ENCODE measurements around the gene PCDH9.

PCDH9 gene

GRCh38 chr13:67069117-67069767, 160.9 kb downstream of the PCDH9 start:
- H3K9ac ChIP-seq (ENCODE audit: low read length), result no peak overlapping the region
- 0 out of 2 replicates have a peak, but pooled peaks cover 7% of the 10 kb centered on the region for H3F3A ChIP-seq (ENCODE audit: insufficient read depth, low read length)
- TF ChIP-seq EZH2 (IDR thresholded peaks at IDR 0.05; ENCODE audit: borderline replicate concordance, low read length), result no peak
- TF ChIP-seq CTCF (IDR thresholded peaks at IDR 0.05; ENCODE audit: low read length), result no peak
- H3K4me2 ChIP-seq (ENCODE audit: low read length), result no peak overlapping the region
- H4K20me1 ChIP-seq (ENCODE audit: insufficient read depth, low read length), result no peaks in the 10 kb centered on the region
- no peak overlapping the region for H3K4me3 ChIP-seq (ENCODE audit: low read depth, low read length, poor library complexity, severe bottlenecking)
- no peaks in the 10 kb centered on the region for H3K9me2 ChIP-seq (ENCODE audit: low read depth, low read length)
- H3K27ac ChIP-seq (ENCODE audit: low read depth, low read length, poor library complexity, severe bottlenecking), result no peak overlapping the region
- H3K36me3 ChIP-seq (ENCODE audit: insufficient read depth, low read length), result no peaks in the 10 kb centered on the region
- H2AFZ ChIP-seq (ENCODE audit: low read length), result peak overlapping the region; percentile 89
- peaks cover 44% of the 10 kb centered on the region for H3K4me1 ChIP-seq (ENCODE audit: insufficient read depth, low read length, severe bottlenecking)
- no peaks in the 10 kb centered on the region for H3K79me2 ChIP-seq (ENCODE audit: insufficient read depth, low read length)
- H3K9me3 ChIP-seq (ENCODE audit: low read length), result peaks cover 5% of the 10 kb centered on the region
- H3K27me3 ChIP-seq (ENCODE audit: insufficient read depth, low read length), result no peaks in the 10 kb centered on the region

GRCh38 chr13:67064920-67065319, 165.2 kb downstream of the PCDH9 start:
- no peaks in the 10 kb centered on the region for H3K27me3 ChIP-seq (ENCODE audit: insufficient read depth, low read length)
- no peaks in the 10 kb centered on the region for H3K79me2 ChIP-seq (ENCODE audit: insufficient read depth, low read length)
- no peak overlapping the region for H3K4me2 ChIP-seq (ENCODE audit: low read length)
- H3K4me1 ChIP-seq (ENCODE audit: insufficient read depth, low read length, severe bottlenecking), result peaks cover 45% of the 10 kb centered on the region
- H3K36me3 ChIP-seq (ENCODE audit: insufficient read depth, low read length), result no peaks in the 10 kb centered on the region
- no peak overlapping the region for H3K9ac ChIP-seq (ENCODE audit: low read length)
- no peaks in the 10 kb centered on the region for H3F3A ChIP-seq (ENCODE audit: insufficient read depth, low read length)
- H3K27ac ChIP-seq (ENCODE audit: low read depth, low read length, poor library complexity, severe bottlenecking), result no peak overlapping the region
- peak overlapping the region; percentile 39; the same call in 1 of the 2 replicates for H2AFZ ChIP-seq (ENCODE audit: low read length)
- no peaks in the 10 kb centered on the region for H4K20me1 ChIP-seq (ENCODE audit: insufficient read depth, low read length)
- H3K9me2 ChIP-seq (ENCODE audit: low read depth, low read length), result no peaks in the 10 kb centered on the region
- TF ChIP-seq EZH2 (IDR thresholded peaks at IDR 0.05; ENCODE audit: borderline replicate concordance, low read length) (no peak), CTCF (IDR thresholded peaks at IDR 0.05; ENCODE audit: low read length) (no peak)
- H3K4me3 ChIP-seq (ENCODE audit: low read depth, low read length, poor library complexity, severe bottlenecking), result no peak overlapping the region
- peaks cover 10% of the 10 kb centered on the region for H3K9me3 ChIP-seq (ENCODE audit: low read length)

- no peaks in the 10 kb centered on the region for H3F3A ChIP-seq (ENCODE audit: insufficient read depth, low read length)
- no peak overlapping the region for H3K9ac ChIP-seq (ENCODE audit: low read length)
- no peak overlapping the region for H3K27ac ChIP-seq (ENCODE audit: low read depth, low read length, poor library complexity, severe bottlenecking)
- peaks cover 10% of the 10 kb centered on the region for H3K9me3 ChIP-seq (ENCODE audit: low read length)
- H3K4me3 ChIP-seq (ENCODE audit: low read depth, low read length, poor library complexity, severe bottlenecking), result no peak overlapping the region
- no peaks in the 10 kb centered on the region for H3K9me2 ChIP-seq (ENCODE audit: low read depth, low read length)
- H3K4me1 ChIP-seq (ENCODE audit: insufficient read depth, low read length, severe bottlenecking), result peaks cover 41% of the 10 kb centered on the region
- H3K79me2 ChIP-seq (ENCODE audit: insufficient read depth, low read length), result no peaks in the 10 kb centered on the region
- no peak overlapping the region for H2AFZ ChIP-seq (ENCODE audit: low read length)
- no peak for TF ChIP-seq CTCF (IDR thresholded peaks at IDR 0.05; ENCODE audit: low read length)
- TF ChIP-seq EZH2 (IDR thresholded peaks at IDR 0.05; ENCODE audit: borderline replicate concordance, low read length), result no peak
- no peaks in the 10 kb centered on the region for H3K27me3 ChIP-seq (ENCODE audit: insufficient read depth, low read length)
- H3K4me2 ChIP-seq (ENCODE audit: low read length), result no peak overlapping the region
- no peaks in the 10 kb centered on the region for H4K20me1 ChIP-seq (ENCODE audit: insufficient read depth, low read length)
- H3K36me3 ChIP-seq (ENCODE audit: insufficient read depth, low read length), result no peaks in the 10 kb centered on the region
Measured at GRCh38 chr13:67063036-67063435, 167.1 kb downstream of the PCDH9 start.

All from OCI-LY1 (cell line).